Left cardiac atrium (tissue), 4 donors: Measurements from ENCODE around the gene ANXA2. TPM values are rescaled to one million over a fixed set of nuclear protein-coding genes. Genes with fewer than 3 reads are reported as not detected.
"Not testable (repeated sequence)": the region's sequence is repeated elsewhere in the genome, so short reads cannot be mapped to it uniquely, and the experiment has no call there.

Experiments used
- ATAC-seq, 2 donors: fragments of 200-7000 bp; cut with Tn5 transposase; one replicate each; pipeline ENCODE4 v1.9.1; 2020; ENCODE audit warnings: mild to moderate bottlenecking in 2 of 2, moderate library complexity in 2 of 2
- DNase-seq: peaks from one replicate; pipeline ENCODE4 v3.0.0-alpha.2; 2020
- intact Hi-C, 2 donors: fragments of 100-400 bp; cut with DNase I; formaldehyde crosslinking; loops; one replicate each; pipeline versions ENCODE4 v1.14.1 to v1.15.1; 2022 to 2023
- total RNA-seq, 2 donors: library from RNA; stranded (reverse); fragmentation: NEBNext Ultra II Directional; extraction: Animal tissue kit (Norgen Biotek cat#: 25700); gene quantifications; one replicate each; pipeline ENCODE4 v1.2.1, GENCODE V29; 2021
- donor health status: DM: no; HTN: yes; CAD: no.
- donor health status: DM: no; HTN: yes; CAD: no; lungs with severe emphysema.
- donor health status: DM: yes; HTN: yes; CAD: no.
- donor health status: Dilated cardiomyopathy.

Gene ANXA2
- total RNA-seq, 2 donors from 2014 or later = 337 to 435 TPM

- DNase-seq (no peak), ATAC-seq (no peak)
- intact Hi-C loops = loop anchor here in 1 of 2 donors (5.0 kb wide), 1 partner anchor 87 kb away; no protein-coding TSS in a partner anchor
These were observed 42.5 kb downstream of the ANXA2 start for GRCh38 chr15:60355148-60355857.

- intact Hi-C loops = no loop called here
- no peak for ATAC-seq
- no peak for DNase-seq
These were observed 44.4 kb downstream of the ANXA2 start for GRCh38 chr15:60353245-60353920.

GRCh38 chr15:60352525-60352924, 45.3 kb downstream of the ANXA2 start:
- intact Hi-C loops = no loop called here
- no peak for ATAC-seq
- no peak for DNase-seq

- intact Hi-C loops = no loop called here
- DNase-seq (no peak), ATAC-seq (peak in 1 of 2 donors; percentile 7)
These were observed 46.7 kb downstream of the ANXA2 start for GRCh38 chr15:60351066-60351465.

- intact Hi-C loops = no loop called here
- ATAC-seq = no peak
- no peak for DNase-seq
These were observed 47.7 kb downstream of the ANXA2 start for GRCh38 chr15:60350108-60350507.

- intact Hi-C loops = no loop called here
- ATAC-seq = no peak
These were observed 48.2 kb downstream of the ANXA2 start for GRCh38 chr15:60349589-60349988.

GRCh38 chr15:60347480-60348049, 50.2 kb downstream of the ANXA2 start:
- intact Hi-C loops = no loop called here
- ATAC-seq (no peak), DNase-seq (no peak)

More at GRCh38 chr15:60349589-60349988, 48.2 kb downstream of the ANXA2 start:
- DNase-seq = no peak

- intact Hi-C loops = no loop called here
- ATAC-seq = no peak
- DNase-seq = no peak
These were observed 51.1 kb downstream of the ANXA2 start for GRCh38 chr15:60346653-60347052.

GRCh38 chr15:60346077-60346476, 51.7 kb downstream of the ANXA2 start:
- DNase-seq (no peak), ATAC-seq (no peak)
- intact Hi-C loops = no loop called here

- DNase-seq = no peak
These were observed 52.2 kb downstream of the ANXA2 start for GRCh38 chr15:60345598-60345997.

GRCh38 chr15:60344987-60345386, 52.8 kb downstream of the ANXA2 start:
- DNase-seq = no peak
- ATAC-seq = peak in 1 of 2 donors; percentile 24
- intact Hi-C loops = no loop called here

More at GRCh38 chr15:60345598-60345997, 52.2 kb downstream of the ANXA2 start:
- intact Hi-C loops = no loop called here
- no peak for ATAC-seq

- intact Hi-C loops = no loop called here
- ATAC-seq = no peak
These were observed 53.3 kb downstream of the ANXA2 start for GRCh38 chr15:60344461-60344860.

GRCh38 chr15:60343221-60343970, 54.4 kb downstream of the ANXA2 start:
- intact Hi-C loops = no loop called here
- peak in 1 of 2 donors; percentile 8 for ATAC-seq

More at GRCh38 chr15:60344461-60344860, 53.3 kb downstream of the ANXA2 start:
- no peak for DNase-seq

GRCh38 chr15:60340207-60340921, 57.4 kb downstream of the ANXA2 start:
- no peak for DNase-seq
- intact Hi-C loops = no loop called here
- peak in 1 of 2 donors; percentile 5 for ATAC-seq

More at GRCh38 chr15:60343221-60343970, 54.4 kb downstream of the ANXA2 start:
- no peak for DNase-seq

GRCh38 chr15:60339236-60339635, 58.5 kb downstream of the ANXA2 start:
- no peak for DNase-seq
- ATAC-seq = no peak
- intact Hi-C loops = no loop called here

- ATAC-seq (no peak), DNase-seq (no peak)
- intact Hi-C loops = no loop called here
These were observed 59.0 kb downstream of the ANXA2 start for GRCh38 chr15:60338810-60339209.

GRCh38 chr15:60337076-60337475, 60.7 kb downstream of the ANXA2 start:
- ATAC-seq = no peak
- intact Hi-C loops = no loop called here
- no peak for DNase-seq

GRCh38 chr15:60335296-60335695, 62.5 kb downstream of the ANXA2 start:
- ATAC-seq, DNase-seq, intact Hi-C loops: not testable (repeated sequence)
